HG03135 (cell line): Measurements from ENCODE around the gene ALOX5.
A peak's percentile ranks its signal among the peaks of the same experiment; 100 is the strongest.

Experiments
- ATAC-seq: cut with Tn5 transposase; IDR thresholded peaks from one replicate; pipeline ENCODE4 v1.9.1; 2021; ENCODE audit warnings: mild to moderate bottlenecking, moderate library complexity; ENCODE audit not compliant: unreplicated experiment

Gene ALOX5

DNA sequence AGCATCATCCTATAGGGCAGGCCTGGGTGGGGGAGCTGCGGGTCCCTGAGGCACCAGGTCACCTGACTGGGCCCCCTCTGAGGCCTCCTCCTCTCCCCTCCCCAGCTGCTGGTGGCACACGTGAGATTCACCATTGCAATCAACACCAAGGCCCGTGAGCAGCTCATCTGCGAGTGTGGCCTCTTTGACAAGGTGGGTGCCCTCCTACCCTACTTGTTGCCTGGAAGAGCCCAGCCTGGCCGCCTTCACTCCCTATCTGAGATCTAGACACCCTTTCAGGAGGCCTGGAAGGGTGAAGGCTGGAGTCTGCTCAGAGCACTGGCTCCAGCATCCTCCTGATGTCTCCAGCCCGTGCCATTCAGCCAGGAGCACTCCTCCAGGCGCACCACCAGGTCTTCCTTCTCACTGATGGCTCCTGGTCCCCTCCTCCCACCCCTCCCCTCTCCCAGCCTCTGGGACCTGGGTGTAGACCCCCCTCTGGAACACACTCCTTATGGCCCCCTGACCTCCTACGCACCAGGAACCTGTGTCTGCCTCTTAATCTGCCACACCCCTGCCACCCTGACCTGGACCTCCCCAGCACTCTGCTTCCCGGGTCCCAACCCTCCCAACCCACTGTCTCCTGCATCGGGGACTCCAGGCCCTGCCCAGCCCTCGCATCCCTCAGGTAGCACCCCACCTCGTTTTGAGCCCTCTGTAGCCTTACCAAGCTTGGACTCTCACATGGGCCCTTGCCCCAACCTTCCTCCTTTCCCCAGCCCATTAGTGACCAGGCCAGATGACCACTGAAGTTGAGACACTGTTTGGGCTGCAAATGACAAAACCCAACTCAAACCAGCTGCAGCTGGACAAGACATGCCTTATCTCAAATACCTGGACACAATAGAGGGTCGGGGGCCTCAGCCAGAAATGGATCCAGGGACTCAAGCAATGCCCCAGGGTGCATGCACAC lies 67.5 kb downstream of the ALOX5 start:
- ATAC-seq: no peak

DNA sequence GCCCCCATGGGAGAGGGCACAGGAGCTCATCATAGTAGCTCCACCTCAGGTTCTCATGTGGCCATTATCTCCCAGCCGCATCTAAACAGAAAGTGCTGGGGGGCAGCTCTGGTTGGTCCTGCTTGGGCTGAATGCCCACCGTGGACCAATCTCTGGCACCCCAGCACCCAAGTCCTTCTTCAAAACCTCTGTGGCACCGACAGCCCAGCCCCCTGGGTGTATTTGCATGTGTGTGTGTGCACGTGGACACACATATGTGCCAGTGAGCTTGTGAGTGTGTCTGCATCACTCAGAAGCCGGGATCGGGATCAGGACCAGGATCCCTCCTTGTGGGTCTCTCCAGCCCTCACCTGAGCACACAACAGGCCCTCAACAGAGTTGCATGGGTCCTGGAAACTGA lies 68.2 kb downstream of the ALOX5 start:
- no peak for ATAC-seq

DNA sequence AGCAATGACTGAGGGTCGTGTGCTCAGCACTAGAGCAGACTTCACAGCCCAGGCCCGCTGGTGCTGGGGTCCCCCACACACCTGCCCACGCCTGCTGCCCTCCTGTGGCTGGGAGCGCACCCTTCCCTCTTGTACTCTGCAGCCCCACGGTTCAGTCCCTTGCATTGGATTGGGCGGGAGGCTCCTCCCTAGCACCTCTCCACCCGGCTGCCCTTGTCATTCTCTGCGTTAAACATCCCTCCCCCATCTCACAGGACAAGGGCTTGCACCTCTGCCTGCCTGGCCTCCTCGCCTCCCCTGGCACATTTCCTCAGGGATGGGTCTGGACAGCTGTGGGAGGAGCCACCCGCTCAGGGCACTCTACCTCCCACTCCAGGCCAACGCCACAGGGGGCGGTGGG lies 68.6 kb downstream of the ALOX5 start:
- ATAC-seq: no peak

DNA sequence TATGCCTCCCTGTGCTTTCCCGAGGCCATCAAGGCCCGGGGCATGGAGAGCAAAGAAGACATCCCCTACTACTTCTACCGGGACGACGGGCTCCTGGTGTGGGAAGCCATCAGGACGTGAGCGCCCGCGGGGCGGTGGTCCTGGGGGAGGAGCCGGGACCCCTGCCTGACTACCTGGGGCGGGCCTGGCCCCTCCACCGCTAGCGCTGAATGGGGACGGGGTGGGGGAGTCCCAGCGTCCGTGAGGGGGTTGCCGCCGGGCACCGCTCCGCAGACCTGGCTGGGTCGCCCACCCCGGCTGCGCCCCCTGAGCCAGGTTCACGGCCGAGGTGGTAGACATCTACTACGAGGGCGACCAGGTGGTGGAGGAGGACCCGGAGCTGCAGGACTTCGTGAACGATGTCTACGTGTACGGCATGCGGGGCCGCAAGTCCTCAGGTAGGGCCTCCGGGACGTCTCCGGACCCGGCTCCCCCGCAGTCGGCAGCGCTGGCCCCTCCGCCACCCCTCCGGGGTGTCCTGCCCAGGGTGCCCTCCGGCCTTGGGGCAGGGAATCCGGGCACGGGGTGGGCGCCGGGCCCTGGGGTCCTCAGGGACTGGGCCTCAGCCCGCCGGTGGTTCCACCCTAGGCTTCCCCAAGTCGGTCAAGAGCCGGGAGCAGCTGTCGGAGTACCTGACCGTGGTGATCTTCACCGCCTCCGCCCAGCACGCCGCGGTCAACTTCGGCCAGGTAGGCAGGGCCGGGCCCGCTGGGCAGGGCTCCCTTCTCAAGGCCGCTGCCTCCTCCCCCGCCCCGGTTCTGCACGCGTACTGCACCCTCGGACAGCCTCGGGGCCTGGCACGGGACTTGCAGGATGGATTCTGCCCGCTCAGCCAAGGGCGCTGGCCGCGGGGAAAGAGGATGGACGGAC lies 69.3 kb downstream of the ALOX5 start:
- no peak for ATAC-seq

DNA sequence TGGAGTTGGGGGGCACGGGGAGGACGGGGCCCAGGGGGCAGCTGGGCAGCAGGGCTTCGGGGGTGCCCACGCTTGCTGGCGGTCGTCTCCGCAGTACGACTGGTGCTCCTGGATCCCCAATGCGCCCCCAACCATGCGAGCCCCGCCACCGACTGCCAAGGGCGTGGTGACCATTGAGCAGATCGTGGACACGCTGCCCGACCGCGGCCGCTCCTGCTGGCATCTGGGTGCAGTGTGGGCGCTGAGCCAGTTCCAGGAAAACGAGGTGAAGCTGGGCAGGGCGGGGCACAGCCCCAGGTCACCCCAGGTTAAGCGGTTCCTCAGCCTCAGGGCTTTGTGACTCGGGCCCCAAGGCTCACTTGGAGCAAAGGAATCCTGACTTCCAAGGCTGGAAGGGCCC lies 70.0 kb downstream of the ALOX5 start:
- no peak for ATAC-seq

DNA sequence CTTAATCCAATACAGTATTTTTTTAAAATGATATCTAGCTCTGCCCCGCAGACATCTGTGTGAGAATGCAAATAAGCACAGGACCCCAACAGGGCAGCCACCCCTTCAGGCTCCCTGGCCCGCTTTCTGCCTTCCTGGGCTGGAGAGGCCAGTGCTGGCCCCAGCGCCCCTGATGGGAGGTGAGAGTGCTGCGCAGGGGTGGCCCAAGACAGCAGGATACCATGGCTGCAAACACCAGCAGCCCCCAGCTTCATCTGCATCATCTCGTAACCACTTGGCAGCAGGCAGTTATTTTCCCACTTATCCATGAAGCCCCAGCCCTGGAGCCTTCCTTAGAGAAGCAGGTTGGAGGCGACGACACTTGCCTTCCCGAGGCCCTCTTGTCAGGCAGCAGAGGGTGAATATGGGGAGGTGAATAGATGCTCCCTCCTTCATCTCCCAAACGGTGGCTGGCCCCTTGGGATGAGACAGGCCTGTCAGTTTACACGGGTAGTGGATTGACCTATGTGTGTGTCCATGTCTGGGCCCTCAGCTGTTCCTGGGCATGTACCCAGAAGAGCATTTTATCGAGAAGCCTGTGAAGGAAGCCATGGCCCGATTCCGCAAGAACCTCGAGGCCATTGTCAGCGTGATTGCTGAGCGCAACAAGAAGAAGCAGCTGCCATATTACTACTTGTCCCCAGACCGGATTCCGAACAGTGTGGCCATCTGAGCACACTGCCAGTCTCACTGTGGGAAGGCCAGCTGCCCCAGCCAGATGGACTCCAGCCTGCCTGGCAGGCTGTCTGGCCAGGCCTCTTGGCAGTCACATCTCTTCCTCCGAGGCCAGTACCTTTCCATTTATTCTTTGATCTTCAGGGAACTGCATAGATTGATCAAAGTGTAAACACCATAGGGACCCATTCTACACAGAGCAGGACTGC lies 71.2 kb downstream of the ALOX5 start:
- ATAC-seq: no peak

DNA sequence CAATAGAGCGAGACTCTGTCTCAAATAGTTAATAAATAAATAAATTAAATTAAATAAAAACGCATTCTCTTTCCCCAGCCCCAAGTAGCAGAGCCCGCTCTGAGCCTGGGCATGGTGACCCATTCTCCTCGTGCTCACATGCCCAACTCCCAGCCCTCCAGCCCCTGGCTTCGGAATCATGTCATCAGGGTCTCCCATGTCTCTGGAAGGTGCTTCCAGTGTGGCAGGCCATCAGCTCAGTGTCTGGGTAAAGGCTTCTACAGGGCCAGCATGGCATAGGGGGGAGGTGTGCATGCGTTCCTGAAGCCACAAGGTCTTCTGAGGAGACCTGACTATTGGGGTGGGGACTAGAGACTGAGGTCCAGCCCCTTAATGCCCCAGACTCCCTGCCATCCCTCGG lies 72.8 kb downstream of the ALOX5 start:
- ATAC-seq: no peak

DNA sequence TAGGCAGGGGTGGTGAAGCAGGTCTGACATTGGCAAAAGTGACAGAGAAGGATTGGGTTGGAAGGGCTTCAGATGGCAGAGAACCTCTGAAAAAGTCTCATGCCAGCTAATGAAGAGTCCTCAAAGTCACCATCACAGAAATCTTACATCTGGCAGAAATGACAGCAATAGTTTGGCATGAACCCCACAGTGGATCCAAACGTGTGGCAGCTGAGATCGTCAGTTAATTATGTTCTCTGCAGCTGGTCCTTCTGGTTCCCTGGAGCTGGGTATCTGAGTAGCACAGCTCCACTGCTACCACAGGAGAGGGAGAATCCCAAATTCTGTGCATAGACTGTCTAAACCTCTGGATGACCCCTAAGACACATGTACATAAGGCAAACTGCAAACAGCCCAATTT lies 73.4 kb downstream of the ALOX5 start:
- ATAC-seq: no peak

DNA sequence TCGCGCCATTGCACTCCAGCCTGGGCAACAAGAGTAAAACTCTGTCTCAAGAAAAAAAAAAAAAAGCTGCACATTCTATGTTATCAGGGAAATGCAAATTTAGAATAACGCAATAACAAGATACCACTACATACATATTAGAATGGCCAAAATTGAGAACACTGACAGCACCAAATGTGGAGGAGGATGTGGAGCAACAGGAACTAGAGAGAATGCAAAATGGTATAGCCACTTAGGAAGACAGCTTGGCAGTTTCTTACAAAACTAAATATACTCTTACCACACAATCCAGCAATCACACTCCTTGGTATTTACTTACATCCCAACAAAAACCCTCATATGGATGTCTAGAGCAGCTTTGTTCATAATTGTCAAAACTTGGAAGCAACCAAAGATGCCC lies 76.8 kb downstream of the ALOX5 start:
- ATAC-seq: no peak

DNA sequence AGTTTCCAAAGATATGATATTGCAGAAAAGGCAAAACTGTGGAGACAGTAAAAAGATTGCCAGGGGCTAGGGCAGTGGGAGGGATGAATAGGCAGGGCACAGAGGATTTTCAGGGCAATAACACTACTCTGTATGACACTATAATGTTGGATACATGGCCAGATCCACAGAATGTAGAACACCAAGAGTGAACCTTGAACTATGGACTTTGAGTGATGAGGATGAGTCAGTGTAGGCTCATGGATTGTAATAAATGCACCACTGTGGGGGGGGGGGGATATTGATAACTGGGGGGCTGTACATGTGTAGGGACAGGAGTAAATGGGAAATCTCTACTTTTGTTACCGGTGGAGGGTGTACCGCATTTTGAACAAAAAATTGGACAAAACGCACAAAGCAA lies 77.4 kb downstream of the ALOX5 start:
- no peak for ATAC-seq

DNA sequence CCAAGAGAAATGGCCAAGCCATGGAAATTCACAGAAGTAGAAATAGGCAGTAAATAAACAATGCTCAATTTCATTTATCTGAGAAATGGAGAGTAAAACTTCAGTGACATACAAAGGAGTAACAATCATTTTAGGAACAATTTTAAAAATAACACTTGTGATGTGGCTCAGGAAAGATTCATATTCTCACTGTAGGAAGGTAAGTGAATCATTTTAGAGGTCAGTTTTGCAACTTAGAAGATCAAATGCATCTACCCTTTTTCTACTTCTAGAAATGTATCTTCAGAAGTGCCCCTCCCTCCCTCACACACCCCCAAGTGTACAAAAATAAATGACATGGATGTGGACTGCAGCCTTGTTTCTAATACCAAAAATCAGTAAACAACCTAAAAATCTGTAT lies 78.3 kb downstream of the ALOX5 start:
- no peak for ATAC-seq

DNA sequence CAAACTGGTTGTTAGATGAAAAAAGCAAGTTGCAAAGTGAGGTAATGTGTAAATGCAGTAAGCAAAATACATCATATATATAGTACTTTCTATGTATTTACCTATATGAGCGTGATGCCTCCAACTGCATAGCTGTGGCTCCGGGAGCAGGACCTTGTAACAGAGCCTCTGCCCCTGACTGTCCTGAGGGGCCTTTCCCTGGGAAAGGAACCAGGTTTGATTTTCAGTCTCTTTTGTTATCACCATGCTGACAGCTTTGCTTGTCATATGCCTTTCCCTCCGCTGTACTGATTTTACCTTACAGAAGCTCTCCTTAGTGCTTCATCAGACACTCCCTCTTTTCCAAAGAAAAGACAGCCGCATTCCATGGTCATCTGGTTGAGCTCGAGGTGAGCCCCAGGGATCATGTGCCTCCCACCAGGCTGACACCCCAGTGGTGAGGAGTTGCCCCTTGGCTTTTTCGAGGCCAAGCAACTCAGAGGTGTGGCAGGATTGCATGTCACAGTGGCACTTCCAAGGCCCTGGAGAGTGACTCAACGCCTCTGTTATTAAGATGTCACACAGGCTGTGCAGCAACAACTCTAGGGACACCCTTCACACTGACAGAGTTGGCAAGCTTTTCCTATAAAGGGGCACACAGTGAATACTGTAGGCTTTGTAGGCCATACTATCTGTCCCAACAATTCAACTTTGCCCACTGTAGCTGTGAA lies 78.9 kb downstream of the ALOX5 start:
- ATAC-seq: no peak

DNA sequence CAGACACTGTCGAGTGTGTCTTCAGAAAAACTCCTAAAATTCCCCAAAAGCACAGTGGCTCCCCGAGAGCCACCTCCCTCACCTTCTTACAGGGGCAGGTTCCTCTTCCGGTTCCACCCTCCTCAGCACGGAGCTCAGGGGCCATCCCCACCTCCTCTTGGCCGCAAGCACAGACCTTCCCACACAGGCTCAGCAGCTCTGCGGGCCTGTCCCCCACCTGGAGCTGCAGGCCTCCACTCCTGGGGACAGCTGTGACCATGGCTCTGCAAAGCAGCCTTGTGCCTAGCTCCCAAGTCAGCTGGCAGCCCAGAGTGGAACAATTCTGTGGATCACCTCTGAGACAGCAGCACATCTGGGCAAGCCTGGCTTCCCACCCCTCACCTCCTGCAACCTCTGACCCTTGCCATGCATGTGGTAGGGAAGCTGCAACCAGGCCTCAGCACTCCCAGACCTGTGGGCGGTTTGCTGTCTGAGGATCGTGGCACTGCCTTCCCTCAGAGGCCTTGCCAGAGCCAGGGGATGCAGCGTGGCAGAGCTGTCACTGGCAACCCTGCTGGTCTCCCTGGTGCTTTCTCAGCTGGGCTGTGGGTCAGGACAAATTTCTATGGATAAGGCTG lies 79.7 kb downstream of the ALOX5 start:
- ATAC-seq: no peak

DNA sequence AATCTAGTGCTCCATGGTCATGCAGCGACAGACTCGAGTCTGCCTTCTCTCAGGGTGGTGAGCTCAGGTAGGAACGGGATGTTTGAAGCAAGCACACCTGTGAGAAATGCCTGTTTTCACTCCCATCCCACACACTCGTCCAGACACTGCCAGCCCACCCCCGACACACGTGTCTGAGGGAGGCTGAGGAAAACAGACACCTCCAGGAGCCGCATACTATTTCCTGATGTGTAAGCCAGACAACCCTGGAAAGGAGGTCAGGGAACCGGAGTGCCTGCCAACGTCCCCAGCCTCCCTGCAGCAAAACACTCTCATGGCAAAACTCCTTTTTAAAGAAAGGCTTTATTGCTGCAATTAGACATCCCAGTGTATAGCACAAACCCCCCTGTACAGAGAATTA lies 80.2 kb downstream of the ALOX5 start:
- ATAC-seq: no peak

DNA sequence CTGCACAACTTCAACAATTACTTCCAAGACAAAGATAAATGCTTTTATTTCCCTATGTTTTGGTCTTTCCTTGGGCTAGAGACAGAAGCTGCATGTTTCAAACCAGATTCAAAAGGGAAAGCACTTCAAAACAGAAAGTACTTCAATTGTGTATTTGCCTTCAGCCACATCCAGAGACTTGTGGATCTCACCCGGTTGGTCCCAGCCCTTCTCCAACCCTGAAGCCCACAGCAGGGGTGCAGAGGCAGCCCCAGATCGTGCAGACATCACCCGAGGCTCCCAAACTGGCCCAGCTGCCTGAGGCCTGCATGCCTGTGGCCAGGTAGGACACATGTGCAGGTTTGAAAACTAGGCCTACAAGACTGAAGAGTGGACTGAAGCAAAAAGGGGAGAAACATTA lies 80.8 kb downstream of the ALOX5 start:
- peak; percentile 51 for ATAC-seq

DNA sequence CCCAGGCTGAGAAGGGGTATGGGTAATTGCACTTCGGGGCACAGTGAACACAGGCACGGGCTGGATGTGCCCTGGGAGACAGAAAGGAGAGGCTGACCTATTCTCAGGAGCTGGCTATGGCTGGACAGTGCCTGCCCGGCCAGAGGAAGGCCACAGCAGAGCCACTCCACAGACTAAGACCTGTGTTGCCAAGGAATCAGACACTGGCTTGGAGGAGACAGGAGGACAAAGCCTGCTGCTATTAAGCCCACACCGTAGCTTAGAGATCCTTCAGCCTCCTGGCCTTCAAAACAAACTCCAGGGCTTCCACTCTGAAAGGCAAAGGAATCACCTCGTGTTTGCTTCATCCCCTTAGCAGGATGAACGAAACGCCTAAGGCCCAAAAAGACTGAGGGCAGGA lies 82.2 kb downstream of the ALOX5 start:
- ATAC-seq: no peak

DNA sequence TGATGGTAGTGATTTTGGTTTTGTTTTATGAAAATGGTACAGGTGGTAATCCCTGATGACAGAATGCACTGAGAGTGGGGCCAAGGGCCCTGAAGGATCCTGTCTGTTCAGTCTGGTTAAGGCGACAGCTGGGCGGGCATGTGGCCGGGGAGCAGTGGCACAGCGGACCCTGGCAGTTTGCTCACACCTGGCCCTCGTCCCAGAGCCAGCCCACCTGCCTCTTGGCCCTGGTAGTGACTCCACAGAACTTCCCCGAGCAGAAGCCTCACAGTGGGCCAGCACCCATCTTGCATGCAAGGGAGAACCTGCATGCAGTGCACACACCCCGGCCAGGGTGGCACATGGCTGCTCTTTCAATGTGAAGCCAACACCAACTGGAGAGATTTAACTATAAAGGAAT lies 82.8 kb downstream of the ALOX5 start:
- no peak for ATAC-seq

DNA sequence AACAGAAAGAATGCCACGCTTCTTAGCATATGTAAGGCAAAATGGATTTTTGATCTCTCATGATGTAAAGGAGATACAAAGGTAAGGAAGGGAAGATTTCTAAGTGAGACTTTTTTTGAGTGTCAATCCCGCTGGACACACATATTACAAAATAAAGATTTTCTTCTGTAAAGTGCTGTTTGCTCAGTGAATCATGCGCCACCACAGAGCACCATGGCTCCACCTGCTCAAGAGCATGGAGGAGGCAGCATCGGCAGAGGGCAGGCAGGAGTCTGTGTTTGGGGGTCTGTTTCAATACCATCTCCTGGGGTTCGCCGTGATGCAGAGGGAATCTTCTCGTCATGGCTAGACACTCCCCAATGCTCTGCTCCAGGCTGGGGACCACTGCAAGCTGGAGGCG lies 83.5 kb downstream of the ALOX5 start:
- no peak for ATAC-seq

DNA sequence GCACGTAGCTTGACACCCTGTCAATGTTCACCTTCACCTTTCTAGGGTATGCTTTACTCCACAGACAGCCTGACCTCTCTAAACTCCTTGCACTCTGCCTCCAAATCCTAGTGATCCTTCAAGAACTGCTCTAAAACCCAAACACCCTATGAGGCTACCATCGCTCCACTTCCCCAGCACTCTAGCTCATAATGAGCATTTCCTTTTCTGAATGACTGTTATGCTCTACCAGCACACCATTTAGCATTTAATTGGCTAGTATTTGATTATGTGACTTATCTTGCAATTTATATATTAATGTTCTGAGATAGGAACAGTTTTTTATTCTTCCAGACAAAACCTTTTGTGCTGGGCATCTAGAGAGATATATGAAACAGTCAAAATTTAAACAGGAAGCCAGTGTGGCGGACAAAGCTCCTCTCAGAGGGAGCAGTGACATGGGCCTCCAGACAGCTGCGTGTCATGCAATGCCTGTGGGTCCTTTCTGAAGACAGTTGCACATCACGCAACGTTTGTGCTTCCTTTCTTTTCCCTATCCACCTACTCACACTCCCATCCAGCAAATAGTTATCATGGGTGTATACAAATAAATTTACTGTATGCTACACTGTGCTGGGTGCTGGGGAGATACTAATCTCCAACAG lies 86.3 kb downstream of the ALOX5 start:
- peak; percentile 37 for ATAC-seq
